Stimulated activated CD8-positive, alpha-beta memory T cell treated with anti-CD3 and anti-CD28 coated beads, Interleukin-4, amount 100 ng/mL, for 48 hours (primary cell): ENCODE data around the gene SERGEF.

Experiments
- DNase-seq: peaks from one replicate; pipeline ENCODE4 v3.0.0-alpha.2; 2020

SERGEF gene

DNA sequence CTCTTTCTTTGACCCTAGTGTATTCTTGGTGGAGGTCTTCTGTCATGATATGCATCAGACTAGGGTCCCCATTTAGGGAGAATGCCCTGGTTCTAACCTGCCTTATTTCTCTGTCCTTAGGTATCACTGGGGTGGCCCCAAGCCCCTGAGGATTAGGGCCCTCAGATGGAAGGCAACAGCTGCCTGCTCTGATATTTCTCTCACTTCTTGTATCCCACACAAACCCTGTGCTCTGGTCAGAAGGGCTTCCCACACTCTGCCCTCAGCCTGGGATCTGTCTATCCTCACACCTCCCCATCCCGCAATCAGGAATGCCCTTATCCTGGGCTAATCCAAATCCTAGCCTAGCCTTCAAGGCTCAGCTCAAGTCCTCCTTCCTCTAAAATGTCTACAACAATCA is 202.8 kb downstream of the SERGEF start:
- DNase-seq: no peak

DNA sequence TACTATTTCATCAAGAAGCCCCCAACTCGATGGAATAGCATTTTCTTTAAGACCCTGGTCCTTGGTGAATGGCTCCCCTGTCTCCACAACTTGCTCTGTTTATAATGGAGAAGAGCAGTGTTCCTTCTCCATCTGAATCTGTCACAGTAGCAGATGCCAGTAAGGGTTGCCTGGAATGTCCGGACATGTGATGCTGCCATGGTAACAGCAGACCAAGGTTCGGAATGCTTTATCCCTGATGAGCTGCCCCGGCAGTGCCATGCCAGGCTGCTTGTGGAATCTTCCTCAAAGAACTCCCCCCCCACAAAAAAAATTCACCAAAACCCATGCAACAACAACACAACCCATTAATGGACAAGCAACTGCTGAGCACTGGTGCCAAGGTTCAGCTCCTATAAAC is 205.8 kb downstream of the SERGEF start:
- no peak for DNase-seq

GRCh38 chr11:17805873-17806272 is 207.0 kb downstream of the SERGEF start:
- no peak for DNase-seq

- DNase-seq: no peak
These were observed 207.8 kb downstream of the SERGEF start for GRCh38 chr11:17805043-17805442.

DNA sequence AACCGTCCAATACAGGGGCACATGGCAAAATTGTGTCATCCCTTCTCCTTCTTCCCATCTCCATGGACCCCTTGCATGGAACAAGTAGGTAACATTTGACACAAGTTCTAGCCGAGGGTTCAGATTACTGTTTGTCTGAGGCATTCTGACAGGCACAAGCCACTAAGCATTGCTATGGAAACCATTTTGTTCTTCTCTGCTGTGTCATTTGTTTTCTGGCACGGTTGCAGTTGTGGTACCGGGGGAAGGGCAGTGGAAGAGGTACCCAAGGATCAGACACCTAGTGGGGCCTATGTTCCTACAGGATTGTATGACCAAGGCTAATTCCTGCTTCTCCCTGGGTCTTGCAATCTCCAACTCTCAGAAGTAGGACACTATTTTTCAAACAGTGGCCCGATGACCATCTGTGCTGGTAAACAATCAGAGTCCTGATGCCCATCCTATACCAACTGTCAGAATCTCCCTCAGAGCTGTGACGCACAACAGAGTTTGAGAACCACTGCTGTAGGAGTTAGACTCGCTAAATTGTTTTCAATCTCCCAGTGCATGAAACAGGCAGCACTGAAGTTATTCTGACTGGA is 209.0 kb downstream of the SERGEF start:
- no peak for DNase-seq

- no peak for DNase-seq
These were observed 210.4 kb downstream of the SERGEF start for GRCh38 chr11:17802491-17802890.

- no peak for DNase-seq
These were observed 211.7 kb downstream of the SERGEF start for GRCh38 chr11:17801166-17801565.

- DNase-seq: no peak
These were observed 213.7 kb downstream of the SERGEF start for GRCh38 chr11:17799147-17799546.

DNA sequence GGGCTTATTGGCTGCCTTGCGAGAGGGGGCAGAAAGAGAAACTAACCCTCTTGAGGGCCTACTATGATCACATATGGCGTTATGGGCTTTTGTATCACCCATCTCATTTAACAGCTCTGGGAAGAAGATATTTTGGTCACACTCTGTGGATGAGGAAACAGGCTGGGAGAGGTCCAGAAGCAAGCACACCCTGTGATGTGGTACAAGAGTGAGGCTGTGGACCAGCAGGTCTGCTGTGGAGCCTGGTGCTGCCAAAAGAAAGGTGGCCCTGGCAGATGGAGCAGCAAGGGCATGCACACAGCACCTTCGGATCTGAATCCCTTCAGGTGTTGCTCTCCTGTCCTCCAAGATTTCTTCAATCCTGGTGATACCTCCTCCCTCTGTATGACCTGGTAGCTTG is 214.1 kb downstream of the SERGEF start:
- DNase-seq: no peak

DNA sequence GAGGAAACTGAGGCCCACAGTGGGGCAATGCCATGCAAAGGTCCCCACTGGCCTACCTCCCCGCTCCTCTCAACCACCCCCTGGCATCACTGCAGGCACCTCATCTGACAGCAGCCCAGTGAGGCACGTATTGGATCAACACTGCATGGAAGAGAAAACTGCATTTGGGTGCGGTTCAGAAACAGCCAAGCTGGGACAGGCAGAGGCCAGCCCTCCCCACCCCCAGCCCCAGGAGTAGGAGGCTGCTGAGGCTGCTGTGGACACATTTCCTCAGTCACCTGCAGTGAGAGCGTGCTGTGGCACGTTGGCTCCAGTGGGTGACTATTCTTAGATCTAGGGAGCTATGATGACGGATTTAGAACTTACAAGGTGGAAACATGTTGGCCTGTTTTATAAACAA is 214.6 kb downstream of the SERGEF start:
- DNase-seq: no peak

GRCh38 chr11:17796154-17796553 is 216.7 kb downstream of the SERGEF start:
- no peak for DNase-seq

GRCh38 chr11:17794981-17795380 is 217.9 kb downstream of the SERGEF start:
- no peak for DNase-seq

GRCh38 chr11:17793642-17794170 is 219.1 kb downstream of the SERGEF start:
- no peak for DNase-seq

DNA sequence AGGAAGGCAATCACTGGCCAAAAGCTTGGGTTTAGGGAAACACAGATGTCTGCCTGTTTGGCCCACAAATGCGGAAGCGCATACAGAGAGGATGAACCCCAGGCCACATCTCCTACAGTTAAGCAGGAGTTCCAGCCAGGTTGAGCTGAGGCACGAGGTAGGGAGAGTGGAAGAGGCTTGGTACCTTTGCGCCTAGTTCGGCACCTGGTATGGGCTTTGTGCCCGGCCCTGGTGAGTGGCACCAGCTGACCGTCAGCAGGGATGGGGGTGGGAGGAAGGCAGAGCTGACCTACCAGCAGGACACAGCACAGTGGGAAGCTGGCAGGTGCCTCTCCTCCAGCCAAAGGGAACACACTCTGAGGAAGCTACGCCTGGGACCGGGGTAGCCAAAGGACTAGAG is 220.7 kb downstream of the SERGEF start:
- no peak for DNase-seq

DNA sequence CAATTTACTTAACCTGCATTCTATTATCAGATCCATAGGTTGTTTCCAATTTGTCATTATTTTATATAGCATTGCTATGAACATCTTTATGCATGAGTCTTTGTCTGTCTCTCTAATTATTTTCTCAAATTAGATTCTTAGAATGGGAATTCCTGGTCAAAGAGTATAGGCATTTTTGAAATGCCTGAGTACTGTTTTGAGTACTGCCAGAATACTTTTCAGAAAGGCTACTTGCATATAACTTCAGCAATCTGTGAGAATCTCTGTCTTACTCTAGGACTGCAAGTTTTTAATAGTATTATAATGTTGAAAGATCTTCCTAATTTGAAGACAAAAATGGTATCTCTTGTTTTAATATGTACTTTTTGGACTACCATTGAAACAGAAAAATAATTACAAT is 221.7 kb downstream of the SERGEF start:
- no peak for DNase-seq

DNA sequence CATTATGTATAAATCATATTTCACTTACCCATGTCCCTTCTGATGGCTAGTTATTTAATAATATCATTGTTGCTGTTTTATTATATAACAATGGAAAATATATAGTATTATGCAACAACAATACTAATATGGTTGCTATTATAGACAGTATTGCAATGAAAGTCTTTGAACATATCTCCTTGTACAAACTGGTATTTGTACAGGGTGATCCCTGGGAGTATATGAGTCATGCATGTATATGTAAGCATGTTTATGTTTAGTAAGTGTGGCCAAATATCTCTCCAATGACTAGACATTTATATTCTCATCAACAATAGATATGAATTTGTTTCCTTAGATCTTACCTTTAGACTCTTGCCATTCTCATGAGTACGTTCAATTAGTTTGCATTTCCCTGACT is 222.4 kb downstream of the SERGEF start:
- no peak for DNase-seq

DNA sequence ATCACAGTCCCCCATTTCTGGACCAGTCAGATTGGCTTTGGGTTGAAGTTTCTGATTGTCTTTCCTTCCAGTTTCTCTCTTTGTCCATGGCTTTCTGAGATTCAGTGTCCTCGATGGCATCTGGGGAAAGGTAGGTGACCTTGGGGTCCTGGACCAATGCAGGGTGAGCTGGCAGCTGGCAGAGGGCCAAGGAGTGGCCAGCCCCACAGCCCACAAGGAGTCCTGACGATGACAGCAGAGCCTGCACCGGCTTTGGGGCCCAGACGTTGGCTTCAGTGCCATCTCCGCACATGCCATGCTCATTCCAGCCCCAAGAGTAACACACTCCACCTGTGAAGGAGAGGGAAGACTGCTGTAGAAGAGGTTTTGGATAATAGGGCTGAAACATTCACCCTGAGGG is 224.8 kb downstream of the SERGEF start:
- DNase-seq: no peak

DNA sequence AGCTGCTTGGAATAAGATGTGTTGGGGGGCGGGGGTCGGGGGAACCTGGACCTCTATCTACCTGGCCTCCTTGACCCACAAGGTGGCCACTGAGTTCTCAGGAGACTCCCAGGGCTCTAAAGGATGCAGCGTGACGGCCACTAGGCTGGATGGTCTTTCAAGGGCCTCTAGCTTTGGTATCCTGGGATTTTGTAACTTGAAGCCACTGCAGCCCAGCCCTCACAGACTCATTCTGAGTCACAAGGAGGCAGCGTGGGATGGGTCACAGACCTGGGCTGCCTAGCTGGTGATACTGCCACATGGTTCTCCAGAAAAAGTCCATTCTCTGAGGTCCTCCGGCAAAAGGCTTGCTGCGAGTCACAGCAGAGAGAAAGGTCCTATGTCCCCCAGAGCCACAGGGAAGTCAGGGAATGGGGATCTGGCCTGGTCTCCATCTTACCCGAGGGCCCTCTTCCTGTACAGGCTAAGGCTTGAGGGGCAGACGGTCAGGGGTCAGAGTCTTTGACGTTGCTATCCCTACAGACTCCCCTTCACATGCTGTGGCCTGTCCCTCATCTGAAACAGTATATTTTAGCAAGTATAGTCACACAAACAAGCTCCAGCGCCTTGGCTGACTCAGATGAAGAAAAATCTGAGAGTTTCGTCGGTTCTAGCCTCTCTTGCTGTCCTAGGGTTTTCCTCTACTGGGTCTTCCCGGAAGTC is 225.9 kb downstream of the SERGEF start:
- DNase-seq: no peak

DNA sequence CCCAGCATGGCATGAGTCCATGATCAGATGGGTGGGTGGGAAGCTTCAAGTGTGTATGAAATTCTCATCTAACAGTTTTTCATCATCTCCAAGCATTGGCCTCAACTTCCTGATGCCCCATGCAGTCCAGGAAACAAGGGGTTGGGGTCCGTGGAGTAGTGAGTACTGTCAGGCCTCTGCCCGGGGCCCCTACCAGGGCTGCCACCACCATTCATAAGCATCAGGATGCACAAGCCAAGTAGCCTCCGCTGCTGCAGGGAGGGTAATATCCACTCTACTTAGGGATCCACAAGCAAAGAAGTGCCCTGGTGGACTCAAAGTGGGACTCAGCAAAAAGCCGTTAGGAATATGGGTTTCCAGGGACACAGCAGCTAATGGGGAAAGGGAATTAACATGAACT is 229.0 kb downstream of the SERGEF start:
- no peak for DNase-seq

DNA sequence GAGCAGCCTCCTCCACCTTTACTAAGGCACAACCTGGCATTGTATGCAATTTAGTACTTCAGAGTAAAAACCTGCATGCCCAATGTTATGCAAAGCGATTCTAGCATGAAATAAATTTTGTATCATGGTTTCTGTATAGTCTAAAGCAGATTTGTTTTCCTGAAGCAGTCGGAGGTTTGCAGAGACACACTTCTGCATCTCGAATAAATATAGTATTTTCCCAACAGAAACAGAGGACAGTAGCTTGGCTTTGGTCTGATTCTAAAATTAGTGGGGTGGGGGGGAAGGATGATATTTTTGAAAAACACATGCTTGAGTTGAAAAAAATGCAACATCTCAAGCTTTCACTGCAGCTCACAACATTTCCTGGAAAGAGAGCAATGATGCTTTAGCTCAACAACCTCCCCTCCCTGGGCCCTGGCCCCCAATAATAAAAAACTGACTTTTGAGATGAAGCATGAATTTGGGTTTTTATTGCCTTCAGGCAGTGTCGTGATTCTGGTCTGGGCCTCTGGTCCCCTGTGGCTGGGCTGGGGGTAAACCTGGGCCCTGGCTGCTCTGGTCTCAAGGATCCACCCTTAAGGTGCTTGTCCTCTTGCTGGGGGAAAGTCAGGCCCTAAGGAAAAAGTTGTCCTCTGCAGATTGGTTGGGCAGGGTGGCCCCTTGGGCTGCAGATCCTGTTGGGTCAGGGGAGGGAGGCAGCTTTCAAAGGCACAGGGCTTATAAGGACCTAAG is 230.1 kb downstream of the SERGEF start:
- no peak for DNase-seq

DNA sequence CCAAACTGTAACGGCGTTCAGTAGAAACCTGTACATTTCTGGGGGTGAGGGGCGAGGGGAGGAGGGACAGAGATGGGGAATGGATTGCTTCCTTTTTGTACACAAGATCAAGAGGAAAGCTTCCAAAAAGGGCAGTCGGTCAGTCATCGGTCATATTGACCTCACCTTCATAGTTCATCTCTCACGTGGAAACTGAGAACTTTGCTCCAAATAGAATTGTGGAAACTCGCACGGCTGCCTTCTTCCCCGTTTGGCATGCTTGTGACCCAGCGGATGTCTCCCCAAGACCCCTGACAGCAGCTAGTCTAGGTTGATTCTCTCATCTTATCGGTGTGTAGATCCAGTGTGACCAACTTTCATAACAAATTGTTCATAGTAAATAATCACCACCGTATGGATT is 230.7 kb downstream of the SERGEF start:
- no peak for DNase-seq

- no peak for DNase-seq
These were observed 231.2 kb downstream of the SERGEF start for GRCh38 chr11:17781626-17782025.

- no peak for DNase-seq
These were observed 231.6 kb downstream of the SERGEF start for GRCh38 chr11:17781221-17781620.

- DNase-seq: no peak
These were observed 232.2 kb downstream of the SERGEF start for GRCh38 chr11:17780668-17781067.
